ENCODE results near the gene ZNF799.

ZNF799 gene

GRCh38 chr19:12350890-12351197 lies 50.2 kb downstream of the ZNF799 start:
- ChIA-PET CTCF (no interaction called here), POLR2A (ENCODE audit: low non-redundant PET) (no interaction called here)
- H3K27ac ChIP-seq: no peak overlapping the region
- TF ChIP-seq CTCF (conservative IDR thresholded peaks at IDR 0.05; ENCODE audit: low read depth): no peak
- no peak for DNase-seq (ENCODE audit: low spot score)

- no peak for DNase-seq (ENCODE audit: low spot score)
- no peak overlapping the region for H3K27ac ChIP-seq
- TF ChIP-seq CTCF (conservative IDR thresholded peaks at IDR 0.05; ENCODE audit: low read depth): no peak
- ChIA-PET POLR2A (ENCODE audit: low non-redundant PET) (no interaction called here), CTCF (no interaction called here)
Observed at GRCh38 chr19:12350185-12350889, 50.7 kb downstream of the ZNF799 start.

- no peak for TF ChIP-seq CTCF (conservative IDR thresholded peaks at IDR 0.05; ENCODE audit: low read depth)
- no peak overlapping the region for H3K27ac ChIP-seq
- no peak for DNase-seq (ENCODE audit: low spot score)
- ChIA-PET POLR2A (ENCODE audit: low non-redundant PET) (interaction anchor here (0.6 kb wide), 1 partner anchor 16 kb away, joined by 3 read pairs; no protein-coding TSS in a partner anchor), CTCF (no interaction called here)
Observed at GRCh38 chr19:12346896-12347295, 54.2 kb downstream of the ZNF799 start.

- no peak for DNase-seq (ENCODE audit: low spot score)
- CTCF ChIA-PET: no interaction called here
- no peak for TF ChIP-seq CTCF (conservative IDR thresholded peaks at IDR 0.05; ENCODE audit: low read depth)
- no peak overlapping the region for H3K27ac ChIP-seq
- POLR2A ChIA-PET (ENCODE audit: low non-redundant PET): interaction anchor here (0.6 kb wide), 1 partner anchor 208 kb away, joined by 4 read pairs; no protein-coding TSS in a partner anchor
Observed at GRCh38 chr19:12345197-12345596, 55.9 kb downstream of the ZNF799 start.

Data from RWPE1 (cell line).